GM13976 (cell line): ENCODE measurements around the gene PCDHGA5.
"Not testable (repeated sequence)": the region's sequence is repeated elsewhere in the genome, so short reads cannot be mapped to it uniquely, and the experiment has no call there.

Experiments used
- DNase-seq: peaks from one replicate; pipeline ENCODE4 v3.0.0; 2012; ENCODE audit warnings: low spot score
- in situ Hi-C: fragments of 300-500 bp; cut with MboI; formaldehyde crosslinking; loops from one replicate; pipeline ENCODE4 v1.12.0; 2022; ENCODE audit warnings: low sequenced_read_pairs, mixed read lengths, inconsistent platforms; ENCODE audit not compliant: unreplicated experiment
- TF ChIP-seq, protein P1 (sequence below): IDR thresholded peaks from 2 replicates; pipeline ENCODE4 v1.5.1; 2012; ENCODE audit warnings: borderline replicate concordance, mild to moderate bottlenecking; ENCODE audit not compliant: insufficient read depth; ENCODE audit errors: extremely low read depth, missing control alignments, control extremely low read depth

PCDHGA5 gene

DNA sequence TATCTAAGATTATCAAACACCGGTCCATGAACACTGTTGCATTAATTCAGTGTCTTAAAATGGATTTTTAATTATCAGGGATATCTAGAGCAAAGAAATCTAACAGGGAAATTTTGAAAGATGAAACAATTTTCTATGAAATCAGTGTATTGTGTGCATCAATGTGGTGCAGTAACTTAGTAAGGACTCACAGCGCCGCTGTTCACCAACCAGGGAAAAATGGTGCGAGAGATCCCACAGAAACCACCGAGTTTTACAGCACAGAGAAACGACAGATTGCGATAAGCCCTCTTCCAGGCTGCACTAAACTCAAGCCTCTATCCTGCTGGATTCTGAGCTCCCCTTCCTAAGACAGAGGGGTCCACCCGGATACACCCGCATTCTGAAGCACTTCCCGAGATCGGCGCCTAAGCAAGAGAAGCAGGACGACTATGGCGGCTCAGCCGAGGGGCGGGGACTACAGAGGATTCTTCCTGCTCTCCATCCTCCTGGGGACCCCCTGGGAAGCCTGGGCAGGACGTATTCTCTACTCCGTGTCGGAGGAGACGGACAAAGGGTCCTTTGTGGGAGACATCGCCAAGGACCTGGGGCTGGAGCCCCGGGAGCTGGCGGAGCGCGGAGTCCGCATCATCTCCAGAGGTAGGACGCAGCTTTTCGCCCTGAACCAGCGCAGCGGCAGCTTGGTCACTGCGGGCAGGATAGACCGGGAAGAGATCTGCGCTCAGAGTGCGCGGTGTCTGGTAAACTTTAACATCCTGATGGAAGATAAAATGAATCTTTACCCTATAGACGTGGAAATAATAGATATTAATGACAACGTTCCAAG, 18.7 kb downstream of the PCDHGA5 start, which contains the start of gene PCDHGA7:
Gene PCDHGA7, plus strand, starts transcription at position 274 of the 826 bp plus-strand sequence. Its CDS starts 158 bp downstream, at position 432.
- in situ Hi-C loops, result no loop called here
- DNase-seq, result peak; percentile 48
- TF ChIP-seq, protein P1, sequence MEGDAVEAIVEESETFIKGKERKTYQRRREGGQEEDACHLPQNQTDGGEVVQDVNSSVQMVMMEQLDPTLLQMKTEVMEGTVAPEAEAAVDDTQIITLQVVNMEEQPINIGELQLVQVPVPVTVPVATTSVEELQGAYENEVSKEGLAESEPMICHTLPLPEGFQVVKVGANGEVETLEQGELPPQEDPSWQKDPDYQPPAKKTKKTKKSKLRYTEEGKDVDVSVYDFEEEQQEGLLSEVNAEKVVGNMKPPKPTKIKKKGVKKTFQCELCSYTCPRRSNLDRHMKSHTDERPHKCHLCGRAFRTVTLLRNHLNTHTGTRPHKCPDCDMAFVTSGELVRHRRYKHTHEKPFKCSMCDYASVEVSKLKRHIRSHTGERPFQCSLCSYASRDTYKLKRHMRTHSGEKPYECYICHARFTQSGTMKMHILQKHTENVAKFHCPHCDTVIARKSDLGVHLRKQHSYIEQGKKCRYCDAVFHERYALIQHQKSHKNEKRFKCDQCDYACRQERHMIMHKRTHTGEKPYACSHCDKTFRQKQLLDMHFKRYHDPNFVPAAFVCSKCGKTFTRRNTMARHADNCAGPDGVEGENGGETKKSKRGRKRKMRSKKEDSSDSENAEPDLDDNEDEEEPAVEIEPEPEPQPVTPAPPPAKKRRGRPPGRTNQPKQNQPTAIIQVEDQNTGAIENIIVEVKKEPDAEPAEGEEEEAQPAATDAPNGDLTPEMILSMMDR, result no peak

DNA sequence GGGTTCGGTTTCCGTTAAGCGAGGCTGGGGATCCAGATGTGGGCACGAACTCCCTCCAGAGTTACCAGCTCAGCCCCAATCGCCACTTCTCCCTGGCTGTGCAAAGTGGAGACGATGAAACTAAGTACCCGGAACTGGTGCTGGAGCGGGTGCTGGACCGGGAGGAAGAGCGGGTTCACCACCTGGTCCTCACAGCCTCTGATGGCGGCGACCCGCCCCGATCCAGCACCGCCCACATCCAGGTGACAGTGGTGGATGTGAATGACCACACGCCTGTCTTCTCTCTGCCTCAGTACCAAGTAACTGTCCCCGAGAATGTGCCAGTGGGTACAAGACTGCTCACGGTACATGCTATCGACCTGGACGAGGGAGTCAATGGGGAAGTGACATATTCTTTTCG, 19.4 kb downstream of the PCDHGA5 start:
- no peak for DNase-seq
- in situ Hi-C loops, result no loop called here
- TF ChIP-seq, protein P1, result no peak

DNA sequence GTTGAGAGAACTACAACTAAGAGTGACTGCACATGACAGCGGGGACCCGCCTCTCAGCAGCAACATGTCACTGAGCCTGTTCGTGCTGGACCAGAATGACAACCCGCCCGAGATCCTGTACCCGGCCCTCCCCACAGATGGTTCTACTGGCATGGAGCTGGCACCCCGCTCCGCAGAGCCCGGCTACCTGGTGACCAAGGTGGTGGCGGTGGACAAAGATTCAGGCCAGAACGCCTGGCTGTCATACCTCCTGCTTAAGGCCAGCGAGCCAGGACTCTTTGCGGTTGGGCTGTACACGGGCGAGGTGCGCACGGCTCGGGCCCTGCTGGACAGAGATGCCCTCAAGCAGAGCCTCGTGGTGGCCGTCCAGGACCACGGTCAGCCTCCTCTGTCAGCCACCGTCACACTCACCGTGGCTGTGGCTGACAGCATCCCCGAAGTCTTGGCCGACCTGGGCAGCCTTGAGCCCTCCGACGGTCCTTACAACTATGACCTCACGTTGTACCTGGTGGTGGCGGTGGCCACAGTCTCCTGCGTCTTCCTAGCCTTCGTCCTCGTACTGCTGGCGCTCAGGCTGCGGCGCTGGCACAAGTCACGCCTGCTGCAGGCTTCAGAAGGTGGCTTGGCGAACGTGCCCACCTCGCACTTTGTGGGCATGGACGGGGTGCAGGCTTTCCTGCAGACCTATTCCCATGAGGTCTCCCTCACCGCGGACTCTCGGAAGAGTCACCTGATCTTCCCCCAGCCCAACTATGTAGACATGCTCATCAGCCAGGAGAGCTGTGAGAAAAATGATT, 20.7 kb downstream of the PCDHGA5 start:
- TF ChIP-seq, protein P1, result no peak
- no peak for DNase-seq
- in situ Hi-C loops, result no loop called here

DNA sequence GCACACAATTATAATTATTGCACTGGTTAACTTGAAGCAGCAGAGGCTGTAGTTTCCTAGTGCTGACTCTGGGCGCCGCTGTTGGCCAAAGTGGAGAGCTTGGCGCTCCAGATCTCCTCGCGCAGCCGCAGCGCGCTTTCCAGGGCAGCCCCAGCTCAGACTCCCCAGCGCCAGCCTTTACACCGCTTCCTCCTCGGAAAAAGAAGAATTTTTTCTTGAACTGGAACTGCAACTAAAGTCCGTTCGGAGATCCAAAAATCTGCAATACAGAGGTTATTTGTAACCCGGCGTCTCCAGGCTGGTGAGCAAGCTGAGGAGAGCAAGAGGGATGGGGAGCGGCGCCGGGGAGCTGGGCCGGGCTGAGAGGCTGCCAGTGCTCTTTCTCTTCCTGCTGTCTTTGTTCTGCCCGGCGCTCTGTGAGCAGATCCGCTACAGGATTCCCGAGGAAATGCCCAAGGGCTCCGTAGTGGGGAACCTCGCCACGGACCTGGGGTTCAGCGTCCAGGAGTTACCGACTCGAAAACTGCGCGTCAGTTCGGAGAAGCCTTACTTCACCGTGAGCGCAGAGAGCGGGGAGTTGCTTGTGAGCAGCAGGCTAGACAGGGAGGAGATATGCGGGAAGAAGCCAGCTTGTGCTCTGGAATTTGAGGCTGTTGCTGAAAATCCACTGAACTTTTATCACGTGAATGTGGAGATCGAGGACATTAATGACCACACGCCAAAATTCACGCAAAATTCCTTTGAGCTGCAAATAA, 23.8 kb downstream of the PCDHGA5 start, which contains the start of gene PCDHGB4:
Gene PCDHGB4, plus strand, starts transcription at position 142 of the 755 bp plus-strand sequence. Its CDS starts 187 bp downstream, at position 329.
- in situ Hi-C loops, DNase-seq: not testable (repeated sequence)
- TF ChIP-seq, protein P1, result peak; percentile 57

DNA sequence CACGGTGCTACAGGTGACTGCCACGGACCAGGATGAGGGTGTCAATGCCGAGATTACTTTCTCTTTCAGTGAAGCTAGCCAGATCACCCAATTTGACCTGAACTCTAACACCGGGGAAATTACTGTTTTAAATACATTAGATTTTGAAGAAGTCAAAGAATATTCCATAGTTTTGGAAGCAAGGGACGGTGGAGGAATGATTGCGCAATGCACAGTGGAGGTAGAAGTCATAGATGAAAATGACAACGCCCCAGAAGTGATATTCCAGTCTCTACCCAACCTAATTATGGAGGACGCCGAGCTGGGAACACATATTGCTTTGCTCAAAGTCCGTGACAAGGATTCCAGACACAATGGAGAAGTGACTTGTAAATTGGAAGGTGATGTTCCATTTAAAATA, 24.7 kb downstream of the PCDHGA5 start:
- in situ Hi-C loops, result no loop called here
- TF ChIP-seq, protein P1, result no peak
- no peak for DNase-seq
